Thoracic aorta (tissue), 2 donors: ENCODE data around the gene DAAM1. TPM values are rescaled to one million over a fixed set of nuclear protein-coding genes. Genes with fewer than 3 reads are reported as not detected.

Experiments
- ATAC-seq: fragments of 150-250 bp; one replicate; pipeline ENCODE4 v1.8.0; 2017; ENCODE audit warnings: low read depth; ENCODE audit not compliant: insufficient number of reproducible peaks, low FRiP score
- DNase-seq: peaks from one replicate; pipeline ENCODE4 v3.0.0-alpha.2; 2020; ENCODE audit warnings: low spot score
- H3K27ac ChIP-seq, 2 donors: fragments of 200-600 bp; sonication (generic); 1 replicate in 1 of 2; 2 replicates in 1 of 2; pipeline ENCODE4 v1.5.1; 2016; ENCODE audit warnings: mild to moderate bottlenecking in 2 of 2, moderate library complexity in 2 of 2
- H3K27me3 ChIP-seq: fragments of 200-600 bp; sonication (generic); replicated peaks from 2 replicates; pipeline ENCODE4 v1.6.0; 2016; ENCODE audit warnings: mild to moderate bottlenecking; ENCODE audit not compliant: insufficient read depth
- H3K36me3 ChIP-seq: fragments of 200-600 bp; sonication (generic); one replicate; pipeline ENCODE4 v1.5.1; 2016
- H3K4me1 ChIP-seq, 2 donors: fragments of 200-600 bp; sonication (generic); 1 replicate in 1 of 2; 2 replicates in 1 of 2; pipeline versions ENCODE4 v1.5.1 to v1.6.0; 2016; ENCODE audit warnings: low read depth in 2 of 2, mild to moderate bottlenecking in 1 of 2; ENCODE audit not compliant: control insufficient read depth in 1 of 2
- H3K4me3 ChIP-seq: fragments of 200-600 bp; sonication (generic); 2 replicates; pipeline ENCODE4 v1.5.1; 2016; ENCODE audit warnings: mild to moderate bottlenecking
- H3K9me3 ChIP-seq: fragments of 200-600 bp; sonication (generic); 2 replicates; pipeline ENCODE4 v1.5.1; 2016
- CTCF ChIP-seq: fragments of 200-600 bp; sonication (generic); IDR thresholded peaks from one replicate; pipeline ENCODE4 v1.5.1; 2019; ENCODE audit warnings: antibody characterized with exemption
- total RNA-seq, 2 donors: library from RNA; depleted of rRNA; stranded (reverse); fragments of >200 nt; gene quantifications; one replicate each; pipeline versions ENCODE4 v1.1.0 to v1.2.3, GENCODE V29; 2016

DAAM1 gene
- total RNA-seq, 2 donors from 2014 or later, result 35.9 to 56.6 TPM

GRCh38 chr14:59310633-59311032 lies 122.2 kb downstream of the DAAM1 start:
- DNase-seq (no peak), ATAC-seq (no peak)
- no peaks in the 10 kb centered on the region for H3K27me3 ChIP-seq

GRCh38 chr14:59311723-59312122 lies 123.3 kb downstream of the DAAM1 start:
- TF ChIP-seq CTCF, result no peak
- Histone ChIP-seq H3K4me3 (no peak overlapping the region), H3K27me3 (no peaks in the 10 kb centered on the region), H3K27ac (no peak overlapping the region), H3K9me3 (no peaks in the 10 kb centered on the region), H3K36me3 (no peaks in the 10 kb centered on the region), H3K4me1 (peaks cover 23 to 73% of the 10 kb centered on the region in 2 donors)
- no peak for DNase-seq
- ATAC-seq, result no peak

More at GRCh38 chr14:59310633-59311032, 122.2 kb downstream of the DAAM1 start:
- no peaks in the 10 kb centered on the region for H3K36me3 ChIP-seq
- H3K4me1 ChIP-seq, result peaks cover 27 to 73% of the 10 kb centered on the region in 2 donors
- no peak overlapping the region for H3K27ac ChIP-seq
- no peak overlapping the region for H3K4me3 ChIP-seq
- H3K9me3 ChIP-seq, result no peaks in the 10 kb centered on the region
- no peak for TF ChIP-seq CTCF

GRCh38 chr14:59313144-59313651 lies 124.7 kb downstream of the DAAM1 start:
- Histone ChIP-seq H3K9me3 (no peaks in the 10 kb centered on the region), H3K27me3 (no peaks in the 10 kb centered on the region), H3K4me1 (peaks cover 26 to 77% of the 10 kb centered on the region in 2 donors), H3K4me3 (no peak overlapping the region), H3K27ac (peak overlapping the region; percentile 48 to 63), H3K36me3 (no peaks in the 10 kb centered on the region)
- no peak for ATAC-seq
- DNase-seq, result no peak
- no peak for TF ChIP-seq CTCF

GRCh38 chr14:59313658-59314608 lies 125.5 kb downstream of the DAAM1 start:
- H3K27ac ChIP-seq, result peak overlapping the region; percentile 48 to 63
- no peak for TF ChIP-seq CTCF
- no peak overlapping the region for H3K4me3 ChIP-seq

GRCh38 chr14:59314953-59315599 lies 126.6 kb downstream of the DAAM1 start:
- no peak for DNase-seq
- Histone ChIP-seq H3K9me3 (no peaks in the 10 kb centered on the region), H3K27ac (no peak overlapping the region), H3K27me3 (no peaks in the 10 kb centered on the region), H3K4me1 (peaks cover 35 to 80% of the 10 kb centered on the region in 2 donors), H3K36me3 (no peaks in the 10 kb centered on the region), H3K4me3 (no peak overlapping the region)
- ATAC-seq, result no peak
- no peak for TF ChIP-seq CTCF

More at GRCh38 chr14:59313658-59314608, 125.5 kb downstream of the DAAM1 start:
- Histone ChIP-seq H3K27me3 (no peaks in the 10 kb centered on the region), H3K9me3 (no peaks in the 10 kb centered on the region), H3K36me3 (no peaks in the 10 kb centered on the region), H3K4me1 (peaks cover 26 to 77% of the 10 kb centered on the region in 2 donors)
- DNase-seq (no peak), ATAC-seq (no peak)
